SK-N-SH (cell line): ENCODE results near the gene EIF4E1B.

Experiments used
- CHD2 ChIP-seq: fragments of 150-350 bp; IDR thresholded peaks from 2 replicates; pipeline ENCODE4 v1.6.1; 2018; ENCODE audit warnings: low read length; ENCODE audit not compliant: partially characterized antibody
- EZH2phosphoT487 ChIP-seq: fragments of 200-600 bp; sonication (generic); IDR thresholded peaks from 2 replicates; pipeline ENCODE4 v1.6.1; 2017; ENCODE audit warnings: low read depth, mixed run types, mild to moderate bottlenecking, antibody characterized with exemption, moderate library complexity, borderline replicate concordance
- GABPA ChIP-seq: IDR thresholded peaks from 2 replicates; pipeline ENCODE4 v1.4.0; 2012; ENCODE audit warnings: low read depth, mild to moderate bottlenecking
- GATA2 ChIP-seq: sonication (generic); formaldehyde crosslinking; IDR thresholded peaks from 2 replicates; pipeline ENCODE4 v1.5.0; 2020; ENCODE audit warnings: mild to moderate bottlenecking, missing genetic modification reagents
- POLR2AphosphoS5 ChIP-seq: IDR thresholded peaks from 2 replicates; pipeline ENCODE4 v1.6.1; 2012; ENCODE audit warnings: low read depth, low read length
- RCOR1 ChIP-seq: fragments of 150-350 bp; IDR thresholded peaks from 2 replicates; pipeline ENCODE4 v1.6.1; 2017; ENCODE audit warnings: antibody characterized with exemption, low read length
- RXRA ChIP-seq: IDR thresholded peaks from 2 replicates; pipeline ENCODE4 v1.4.0; 2012; ENCODE audit warnings: low read depth, mild to moderate bottlenecking, borderline replicate concordance
- SMC3 ChIP-seq: IDR thresholded peaks from 2 replicates; pipeline ENCODE4 v1.6.1; 2012; ENCODE audit warnings: low read depth, low read length, improper control_type of control experiment
- TCF12 ChIP-seq: IDR thresholded peaks from 2 replicates; pipeline ENCODE4 v1.4.0; 2012
- TF ChIP-seq, protein P1 (sequence below): IDR thresholded peaks from 2 replicates; pipeline ENCODE4 v1.4.0; 2012; ENCODE audit warnings: low read depth, borderline replicate concordance
- TF ChIP-seq, protein P2 (sequence below): IDR thresholded peaks from 2 replicates; pipeline ENCODE4; 2012
- TF ChIP-seq, protein P3 (sequence below): fragments of 200-600 bp; sonication (generic); IDR thresholded peaks from 2 replicates; pipeline ENCODE4 v1.6.1; 2017; ENCODE audit warnings: antibody characterized with exemption, mild to moderate bottlenecking, moderate library complexity
- TF ChIP-seq, protein P4 (sequence below): IDR thresholded peaks from 2 replicates; pipeline ENCODE4 v1.6.1; 2012; ENCODE audit warnings: mild to moderate bottlenecking, low read depth, low read length, moderate library complexity

DNA sequence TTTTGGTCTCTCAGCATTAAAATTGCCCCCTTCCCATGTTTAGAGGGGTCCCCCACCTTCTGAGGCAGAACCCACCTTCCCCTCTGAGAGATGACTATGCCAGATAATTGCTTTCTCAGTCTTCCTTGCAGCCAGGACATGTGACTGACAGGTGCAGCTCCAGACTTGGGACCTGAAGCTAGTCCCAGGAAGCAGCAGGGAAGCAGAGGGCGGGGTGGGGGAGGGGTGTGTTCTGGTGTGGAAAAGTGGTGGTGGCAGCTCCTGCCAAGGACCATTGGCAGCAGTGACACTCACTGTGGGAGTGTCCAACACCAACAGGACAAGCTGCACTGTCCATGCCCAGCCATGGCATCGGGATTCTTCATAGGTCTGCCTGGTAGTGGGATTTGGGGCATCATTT is 2.3 kb downstream of the EIF4E1B start:
- TF ChIP-seq POLR2AphosphoS5, result no peak
- TF ChIP-seq, protein P1, sequence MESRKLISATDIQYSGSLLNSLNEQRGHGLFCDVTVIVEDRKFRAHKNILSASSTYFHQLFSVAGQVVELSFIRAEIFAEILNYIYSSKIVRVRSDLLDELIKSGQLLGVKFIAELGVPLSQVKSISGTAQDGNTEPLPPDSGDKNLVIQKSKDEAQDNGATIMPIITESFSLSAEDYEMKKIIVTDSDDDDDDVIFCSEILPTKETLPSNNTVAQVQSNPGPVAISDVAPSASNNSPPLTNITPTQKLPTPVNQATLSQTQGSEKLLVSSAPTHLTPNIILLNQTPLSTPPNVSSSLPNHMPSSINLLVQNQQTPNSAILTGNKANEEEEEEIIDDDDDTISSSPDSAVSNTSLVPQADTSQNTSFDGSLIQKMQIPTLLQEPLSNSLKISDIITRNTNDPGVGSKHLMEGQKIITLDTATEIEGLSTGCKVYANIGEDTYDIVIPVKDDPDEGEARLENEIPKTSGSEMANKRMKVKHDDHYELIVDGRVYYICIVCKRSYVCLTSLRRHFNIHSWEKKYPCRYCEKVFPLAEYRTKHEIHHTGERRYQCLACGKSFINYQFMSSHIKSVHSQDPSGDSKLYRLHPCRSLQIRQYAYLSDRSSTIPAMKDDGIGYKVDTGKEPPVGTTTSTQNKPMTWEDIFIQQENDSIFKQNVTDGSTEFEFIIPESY, result no peak
- no peak for TF ChIP-seq CHD2
- TF ChIP-seq, protein P2, sequence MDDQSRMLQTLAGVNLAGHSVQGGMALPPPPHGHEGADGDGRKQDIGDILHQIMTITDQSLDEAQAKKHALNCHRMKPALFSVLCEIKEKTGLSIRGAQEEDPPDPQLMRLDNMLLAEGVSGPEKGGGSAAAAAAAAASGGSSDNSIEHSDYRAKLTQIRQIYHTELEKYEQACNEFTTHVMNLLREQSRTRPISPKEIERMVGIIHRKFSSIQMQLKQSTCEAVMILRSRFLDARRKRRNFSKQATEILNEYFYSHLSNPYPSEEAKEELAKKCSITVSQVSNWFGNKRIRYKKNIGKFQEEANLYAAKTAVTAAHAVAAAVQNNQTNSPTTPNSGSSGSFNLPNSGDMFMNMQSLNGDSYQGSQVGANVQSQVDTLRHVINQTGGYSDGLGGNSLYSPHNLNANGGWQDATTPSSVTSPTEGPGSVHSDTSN, result no peak
- TF ChIP-seq RXRA, result no peak
- TF ChIP-seq, protein P3, sequence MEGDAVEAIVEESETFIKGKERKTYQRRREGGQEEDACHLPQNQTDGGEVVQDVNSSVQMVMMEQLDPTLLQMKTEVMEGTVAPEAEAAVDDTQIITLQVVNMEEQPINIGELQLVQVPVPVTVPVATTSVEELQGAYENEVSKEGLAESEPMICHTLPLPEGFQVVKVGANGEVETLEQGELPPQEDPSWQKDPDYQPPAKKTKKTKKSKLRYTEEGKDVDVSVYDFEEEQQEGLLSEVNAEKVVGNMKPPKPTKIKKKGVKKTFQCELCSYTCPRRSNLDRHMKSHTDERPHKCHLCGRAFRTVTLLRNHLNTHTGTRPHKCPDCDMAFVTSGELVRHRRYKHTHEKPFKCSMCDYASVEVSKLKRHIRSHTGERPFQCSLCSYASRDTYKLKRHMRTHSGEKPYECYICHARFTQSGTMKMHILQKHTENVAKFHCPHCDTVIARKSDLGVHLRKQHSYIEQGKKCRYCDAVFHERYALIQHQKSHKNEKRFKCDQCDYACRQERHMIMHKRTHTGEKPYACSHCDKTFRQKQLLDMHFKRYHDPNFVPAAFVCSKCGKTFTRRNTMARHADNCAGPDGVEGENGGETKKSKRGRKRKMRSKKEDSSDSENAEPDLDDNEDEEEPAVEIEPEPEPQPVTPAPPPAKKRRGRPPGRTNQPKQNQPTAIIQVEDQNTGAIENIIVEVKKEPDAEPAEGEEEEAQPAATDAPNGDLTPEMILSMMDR, result no peak
- TF ChIP-seq, protein P4, sequence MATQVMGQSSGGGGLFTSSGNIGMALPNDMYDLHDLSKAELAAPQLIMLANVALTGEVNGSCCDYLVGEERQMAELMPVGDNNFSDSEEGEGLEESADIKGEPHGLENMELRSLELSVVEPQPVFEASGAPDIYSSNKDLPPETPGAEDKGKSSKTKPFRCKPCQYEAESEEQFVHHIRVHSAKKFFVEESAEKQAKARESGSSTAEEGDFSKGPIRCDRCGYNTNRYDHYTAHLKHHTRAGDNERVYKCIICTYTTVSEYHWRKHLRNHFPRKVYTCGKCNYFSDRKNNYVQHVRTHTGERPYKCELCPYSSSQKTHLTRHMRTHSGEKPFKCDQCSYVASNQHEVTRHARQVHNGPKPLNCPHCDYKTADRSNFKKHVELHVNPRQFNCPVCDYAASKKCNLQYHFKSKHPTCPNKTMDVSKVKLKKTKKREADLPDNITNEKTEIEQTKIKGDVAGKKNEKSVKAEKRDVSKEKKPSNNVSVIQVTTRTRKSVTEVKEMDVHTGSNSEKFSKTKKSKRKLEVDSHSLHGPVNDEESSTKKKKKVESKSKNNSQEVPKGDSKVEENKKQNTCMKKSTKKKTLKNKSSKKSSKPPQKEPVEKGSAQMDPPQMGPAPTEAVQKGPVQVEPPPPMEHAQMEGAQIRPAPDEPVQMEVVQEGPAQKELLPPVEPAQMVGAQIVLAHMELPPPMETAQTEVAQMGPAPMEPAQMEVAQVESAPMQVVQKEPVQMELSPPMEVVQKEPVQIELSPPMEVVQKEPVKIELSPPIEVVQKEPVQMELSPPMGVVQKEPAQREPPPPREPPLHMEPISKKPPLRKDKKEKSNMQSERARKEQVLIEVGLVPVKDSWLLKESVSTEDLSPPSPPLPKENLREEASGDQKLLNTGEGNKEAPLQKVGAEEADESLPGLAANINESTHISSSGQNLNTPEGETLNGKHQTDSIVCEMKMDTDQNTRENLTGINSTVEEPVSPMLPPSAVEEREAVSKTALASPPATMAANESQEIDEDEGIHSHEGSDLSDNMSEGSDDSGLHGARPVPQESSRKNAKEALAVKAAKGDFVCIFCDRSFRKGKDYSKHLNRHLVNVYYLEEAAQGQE, result no peak
- TF ChIP-seq TCF12, result no peak
- no peak for TF ChIP-seq RCOR1
- no peak for TF ChIP-seq GATA2 (CRISPR knock-in tag)
- no peak for TF ChIP-seq EZH2phosphoT487
- no peak for TF ChIP-seq SMC3
- no peak for TF ChIP-seq GABPA
